IgD-negative memory B cell (primary cell): ENCODE data around the gene NR1D1. TPM values are rescaled to one million over a fixed set of nuclear protein-coding genes. Genes with fewer than 3 reads are reported as not detected.

Experiments used
- H3K27ac Mint-ChIP-seq, 3 donors: one replicate each; pipeline ENCODE4 v1.8.0; 2020 to 2022; ENCODE audit warnings: mild to moderate bottlenecking in 3 of 3, mixed read lengths in 3 of 3, moderate library complexity in 1 of 3
- H3K27me3 Mint-ChIP-seq: one replicate; pipeline ENCODE4 v1.8.0; 2021; ENCODE audit warnings: mixed read lengths
- H3K36me3 Mint-ChIP-seq: one replicate; pipeline ENCODE4 v1.8.0; 2020; ENCODE audit warnings: mild to moderate bottlenecking, mixed read lengths
- H3K4me1 Mint-ChIP-seq, 3 donors: one replicate each; pipeline ENCODE4 v1.8.0; 2020 to 2022; ENCODE audit warnings: mixed read lengths in 3 of 3, mild to moderate bottlenecking in 1 of 3
- H3K4me3 Mint-ChIP-seq, 4 donors: one replicate each; pipeline ENCODE4 v1.8.0; 2020 to 2022; ENCODE audit warnings: mild to moderate bottlenecking in 4 of 4, mixed read lengths in 4 of 4, moderate library complexity in 3 of 4
- H3K9me3 Mint-ChIP-seq, 3 donors: one replicate each; pipeline ENCODE4 v1.8.0; 2020 to 2021; ENCODE audit warnings: mixed read lengths in 3 of 3, mild to moderate bottlenecking in 1 of 3
- polyA plus RNA-seq: library from polyadenylated mRNA; unstranded; fragments of 300-500 nt; fragmentation: Illumina TruSeq; gene quantifications from one replicate; pipeline ENCODE4 v1.2.3, GENCODE V29; 2021

NR1D1 gene
- polyA plus RNA-seq, 1 donor from 2014 or later, result 3.6 TPM

- peaks cover 0 to 6% (median 4%) of the 10 kb centered on the region in 3 donors for H3K4me1 Mint-ChIP-seq
- peak overlapping the region in 1 of 3 donors; percentile 89 for H3K27ac Mint-ChIP-seq
- H3K4me3 Mint-ChIP-seq, result peak overlapping the region in 1 of 4 donors; percentile 17
- no peaks in the 10 kb centered on the region for H3K27me3 Mint-ChIP-seq
- peaks cover 3% of the 10 kb centered on the region for H3K36me3 Mint-ChIP-seq
- H3K9me3 Mint-ChIP-seq, result no peaks in the 10 kb centered on the region
Measured at GRCh38 chr17:40086150-40087044, 14.0 kb downstream of the NR1D1 start.

DNA sequence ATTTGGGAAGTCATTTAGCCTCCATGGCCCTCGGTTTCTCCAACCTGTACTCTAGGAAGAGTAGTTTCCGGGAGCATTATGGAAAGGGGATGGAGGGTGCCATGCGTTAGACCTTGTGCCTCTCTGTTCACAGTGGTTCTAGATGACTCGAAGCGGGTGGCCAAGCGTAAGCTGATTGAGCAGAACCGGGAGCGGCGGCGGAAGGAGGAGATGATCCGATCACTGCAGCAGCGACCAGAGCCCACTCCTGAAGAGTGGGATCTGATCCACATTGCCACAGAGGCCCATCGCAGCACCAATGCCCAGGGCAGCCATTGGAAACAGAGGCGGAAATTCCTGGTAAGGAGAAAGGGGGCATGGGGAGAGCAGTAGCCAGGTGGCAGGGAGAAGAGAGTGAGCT lies 15.9 kb downstream of the NR1D1 start:
- Mint-ChIP-seq H3K4me1 (peaks cover 0 to 4% (median 4%) of the 10 kb centered on the region in 3 donors), H3K27ac (no peak overlapping the region), H3K36me3 (peaks cover 4% of the 10 kb centered on the region), H3K4me3 (no peak overlapping the region), H3K9me3 (no peaks in the 10 kb centered on the region), H3K27me3 (peaks cover 1% of the 10 kb centered on the region)

- Mint-ChIP-seq H3K9me3 (no peaks in the 10 kb centered on the region), H3K4me1 (peaks cover 6 to 10% (median 10%) of the 10 kb centered on the region in 3 donors), H3K36me3 (peaks cover 2% of the 10 kb centered on the region), H3K4me3 (no peak overlapping the region), H3K27me3 (peaks cover 1% of the 10 kb centered on the region), H3K27ac (no peak overlapping the region)
Measured at GRCh38 chr17:40079545-40079944, 20.8 kb downstream of the NR1D1 start.

DNA sequence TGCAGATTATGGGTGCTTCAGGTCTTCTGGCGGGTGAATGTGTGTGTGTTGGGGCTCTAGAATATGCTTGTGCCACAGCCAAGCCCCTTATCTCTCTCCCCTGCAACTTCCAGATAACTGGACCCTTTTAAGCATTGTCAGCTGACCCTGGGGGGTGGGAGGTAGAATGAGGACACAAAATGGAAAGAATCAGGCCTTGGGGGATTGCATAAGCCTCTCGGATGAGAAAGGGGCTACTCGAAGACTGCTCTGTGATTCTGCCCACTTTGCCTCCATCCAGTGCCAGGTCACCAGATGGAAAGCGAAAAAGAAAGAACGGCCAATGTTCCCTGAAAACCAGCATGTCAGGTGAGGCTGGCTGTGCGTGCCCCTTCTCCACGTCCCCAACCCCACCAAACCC lies 23.8 kb downstream of the NR1D1 start:
- Mint-ChIP-seq H3K27ac (peak overlapping the region in 1 of 3 donors; percentile 72), H3K4me1 (peaks cover 7 to 12% (median 10%) of the 10 kb centered on the region in 3 donors), H3K4me3 (no peak overlapping the region), H3K27me3 (peaks cover 1% of the 10 kb centered on the region), H3K9me3 (no peaks in the 10 kb centered on the region), H3K36me3 (peaks cover 2% of the 10 kb centered on the region)

DNA sequence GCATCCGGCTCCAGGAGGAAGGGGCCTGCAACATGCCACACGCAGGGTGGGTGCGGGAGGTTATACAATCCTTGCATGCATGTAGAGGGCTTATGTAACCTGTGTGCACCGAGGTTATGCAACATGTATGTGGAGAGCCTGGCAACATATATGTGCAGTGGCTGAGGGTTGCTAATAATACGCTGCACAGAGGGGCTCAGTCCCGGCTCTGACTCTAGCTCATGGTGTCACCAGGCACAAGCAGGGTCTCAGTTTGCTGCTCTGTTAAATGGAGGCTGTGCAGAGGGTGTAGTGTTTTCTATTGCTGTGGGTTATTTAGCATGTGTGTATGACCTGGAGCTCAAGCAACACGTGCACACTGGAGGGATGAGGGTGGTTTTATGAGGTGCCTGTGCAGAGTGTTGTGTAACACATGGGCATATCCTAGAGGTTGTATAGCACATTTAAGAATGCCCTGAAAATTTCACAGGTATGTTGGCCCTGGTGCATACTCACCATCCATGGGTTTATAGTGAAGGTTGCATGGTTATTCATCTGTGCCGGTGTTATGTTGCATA lies 24.4 kb downstream of the NR1D1 start:
- Mint-ChIP-seq H3K27ac (peak overlapping the region; percentile 49 to 74 (median 72)), H3K4me3 (peak overlapping the region in 2 of 4 donors; percentile 8 to 33)

DNA sequence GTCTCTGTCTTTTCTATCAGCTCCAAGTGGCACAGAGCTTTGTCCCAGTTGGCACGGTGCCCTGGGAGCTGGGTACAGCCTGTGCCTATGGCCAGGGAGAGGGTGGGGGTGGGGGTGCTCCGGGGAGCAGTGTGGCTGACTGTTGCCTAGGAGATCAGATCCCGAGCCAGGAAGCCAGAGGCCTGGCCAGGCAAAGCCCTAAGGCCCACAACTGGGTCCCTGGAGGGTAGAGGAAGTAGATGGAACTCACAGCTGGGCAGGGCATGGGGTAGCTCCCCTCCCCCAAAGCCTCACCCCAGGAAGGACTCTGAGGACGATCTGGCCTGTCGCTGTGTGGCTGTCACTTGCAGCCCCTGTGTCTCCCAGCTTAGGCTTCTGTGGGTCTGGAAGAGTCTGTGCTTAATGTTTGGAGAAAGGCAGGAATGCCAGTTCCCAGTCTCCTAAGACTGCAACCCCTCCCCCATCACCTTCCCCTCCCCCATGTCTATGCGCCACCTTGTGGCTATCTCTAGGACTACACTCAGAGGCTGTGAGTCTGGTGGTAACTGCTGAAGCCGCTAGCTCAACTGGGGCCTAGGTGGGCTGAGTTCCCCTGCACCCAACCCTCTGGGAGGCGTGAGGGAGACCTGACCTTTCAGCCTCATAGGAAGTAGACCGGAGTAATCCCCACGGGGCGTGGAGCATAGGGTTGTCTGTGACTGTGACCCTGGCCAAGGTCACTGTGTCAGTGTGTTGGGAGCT lies 25.0 kb downstream of the NR1D1 start:
- no peaks in the 10 kb centered on the region for H3K27me3 Mint-ChIP-seq
- peak overlapping the region in 2 of 3 donors; percentile 49 to 80 for H3K27ac Mint-ChIP-seq
- H3K4me3 Mint-ChIP-seq, result peak overlapping the region in 3 of 4 donors; percentile 8 to 33 (median 30)
- no peaks in the 10 kb centered on the region for H3K9me3 Mint-ChIP-seq
- no peaks in the 10 kb centered on the region for H3K36me3 Mint-ChIP-seq
- H3K4me1 Mint-ChIP-seq, result peaks cover 10 to 14% (median 11%) of the 10 kb centered on the region in 3 donors

More for the DNA sequence above, 24.4 kb downstream of the NR1D1 start:
- peaks cover 2% of the 10 kb centered on the region for H3K36me3 Mint-ChIP-seq
- no peaks in the 10 kb centered on the region for H3K9me3 Mint-ChIP-seq
- peaks cover 7 to 12% (median 10%) of the 10 kb centered on the region in 3 donors for H3K4me1 Mint-ChIP-seq
- peaks cover 1% of the 10 kb centered on the region for H3K27me3 Mint-ChIP-seq

DNA sequence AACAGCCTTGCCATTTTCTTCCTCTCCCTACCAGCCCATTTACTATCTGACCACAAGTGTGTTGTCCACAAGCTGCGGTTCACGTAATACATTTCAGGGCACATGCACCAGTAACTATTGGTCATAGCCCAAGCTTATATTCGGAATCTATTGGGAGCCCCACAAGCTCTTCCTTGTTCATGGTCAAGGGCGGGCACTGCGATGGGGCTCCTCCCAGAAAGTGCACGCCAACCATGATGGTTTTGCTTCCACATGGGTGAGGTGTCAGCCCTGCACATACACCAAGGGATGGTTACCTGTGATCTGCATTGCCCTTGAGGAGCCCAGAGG lies 25.6 kb downstream of the NR1D1 start:
- Mint-ChIP-seq H3K4me1 (peaks cover 13 to 17% (median 15%) of the 10 kb centered on the region in 3 donors), H3K9me3 (no peaks in the 10 kb centered on the region), H3K4me3 (peak overlapping the region in 1 of 4 donors; percentile 25), H3K27me3 (peaks cover 2% of the 10 kb centered on the region), H3K27ac (peak overlapping the region in 2 of 3 donors; percentile 27 to 76), H3K36me3 (no peaks in the 10 kb centered on the region)

DNA sequence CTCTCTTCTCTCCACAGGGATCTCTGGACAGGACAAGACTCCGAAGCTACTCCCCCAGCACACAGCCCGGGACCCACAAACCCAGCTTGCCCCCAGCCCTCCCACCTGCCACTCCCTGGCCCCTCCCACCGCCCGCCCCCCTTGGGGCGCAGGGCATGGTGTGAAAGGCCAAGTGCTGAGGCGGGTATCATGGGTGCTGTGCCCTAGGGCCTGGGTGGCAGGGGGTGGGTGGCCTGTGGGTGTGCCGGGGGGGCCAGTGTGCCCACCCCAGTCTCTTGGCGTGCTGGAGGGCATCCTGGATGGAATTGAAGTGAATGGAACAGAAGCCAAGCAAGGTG lies 26.2 kb downstream of the NR1D1 start:
- H3K36me3 Mint-ChIP-seq, result no peaks in the 10 kb centered on the region
- peaks cover 20 to 22% (median 21%) of the 10 kb centered on the region in 3 donors for H3K4me1 Mint-ChIP-seq
- no peaks in the 10 kb centered on the region for H3K9me3 Mint-ChIP-seq
- peak overlapping the region in 1 of 3 donors; percentile 58 for H3K27ac Mint-ChIP-seq
- H3K27me3 Mint-ChIP-seq, result peaks cover 2% of the 10 kb centered on the region
- H3K4me3 Mint-ChIP-seq, result no peak overlapping the region

DNA sequence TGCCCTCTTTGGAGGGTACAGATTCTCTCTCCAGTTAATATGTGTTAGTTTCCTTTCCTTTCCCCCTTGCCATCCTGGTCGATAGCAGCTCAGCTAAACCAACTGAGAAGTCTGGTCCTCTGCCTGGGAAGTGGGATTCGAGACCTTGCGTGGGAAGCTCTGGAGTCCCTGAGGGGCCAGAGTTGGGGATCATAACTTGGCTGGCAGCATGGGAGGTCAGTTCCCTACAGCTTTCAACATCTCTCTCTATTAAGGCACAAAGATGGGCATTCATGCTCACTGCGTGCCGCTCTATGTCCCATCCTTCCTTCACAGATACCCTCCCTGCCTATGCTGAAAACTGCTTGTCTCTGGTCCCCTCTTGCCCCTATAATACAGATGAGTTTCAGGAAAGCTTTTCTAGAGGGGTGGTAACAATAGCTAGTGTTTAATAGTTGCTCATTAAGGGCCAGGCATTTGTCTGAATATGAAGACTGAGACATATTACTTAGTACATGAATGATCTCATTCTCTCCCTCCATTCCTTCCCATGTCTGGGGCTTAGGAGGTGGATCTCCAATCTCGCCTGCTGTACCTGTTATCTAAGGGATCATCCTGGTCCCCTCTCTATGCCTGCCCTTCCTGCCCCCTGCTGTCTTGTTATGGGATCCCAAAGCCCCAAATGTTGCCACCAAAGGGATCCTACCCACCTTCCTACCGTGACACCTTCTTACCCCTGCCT lies 26.8 kb downstream of the NR1D1 start:
- H3K4me3 Mint-ChIP-seq, result no peak overlapping the region
- H3K27me3 Mint-ChIP-seq, result peaks cover 2% of the 10 kb centered on the region
- no peaks in the 10 kb centered on the region for H3K9me3 Mint-ChIP-seq
- peak overlapping the region; percentile 21 to 67 (median 58) for H3K27ac Mint-ChIP-seq
- H3K36me3 Mint-ChIP-seq, result no peaks in the 10 kb centered on the region
- peaks cover 21 to 24% (median 24%) of the 10 kb centered on the region in 3 donors for H3K4me1 Mint-ChIP-seq

DNA sequence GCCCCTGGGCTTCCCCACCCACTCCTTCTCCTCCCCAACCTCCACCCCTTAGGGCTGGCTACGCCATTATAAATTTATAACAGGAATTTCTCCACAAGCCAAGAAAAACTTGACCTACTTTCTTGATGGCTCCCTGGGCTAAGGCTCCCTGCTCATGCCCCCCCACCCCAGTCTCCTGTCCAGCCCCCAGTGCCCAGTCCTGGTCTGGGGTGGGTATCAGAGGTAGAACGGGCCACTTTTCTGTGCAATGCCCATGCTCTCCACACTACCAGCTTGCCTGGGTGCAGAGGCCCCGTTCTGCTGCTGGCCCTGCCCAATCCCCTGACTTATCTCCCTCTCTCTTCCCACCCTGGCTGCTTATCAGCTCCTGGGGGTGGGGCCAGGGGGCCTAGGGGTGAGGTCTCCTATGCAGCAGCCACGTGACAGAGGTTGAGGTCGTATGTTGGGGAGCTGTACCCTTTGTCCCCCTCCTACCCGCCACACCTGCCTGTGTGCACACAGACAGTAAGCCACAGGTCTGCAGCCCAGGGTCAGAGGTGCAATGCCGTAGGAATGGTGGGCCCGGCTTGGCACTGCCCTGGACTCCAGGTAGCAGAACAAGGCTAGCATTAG lies 27.5 kb downstream of the NR1D1 start:
- Mint-ChIP-seq H3K27ac (peak overlapping the region in 1 of 3 donors; percentile 67), H3K4me3 (no peak overlapping the region), H3K9me3 (no peaks in the 10 kb centered on the region), H3K27me3 (peaks cover 2% of the 10 kb centered on the region), H3K36me3 (no peaks in the 10 kb centered on the region), H3K4me1 (peaks cover 26 to 32% (median 30%) of the 10 kb centered on the region in 3 donors)

GRCh38 chr17:40072040-40072734 lies 28.2 kb downstream of the NR1D1 start:
- Mint-ChIP-seq H3K27me3 (peaks cover 2% of the 10 kb centered on the region), H3K27ac (peak overlapping the region in 1 of 3 donors; percentile 53), H3K4me1 (peaks cover 25 to 33% (median 33%) of the 10 kb centered on the region in 3 donors), H3K4me3 (no peak overlapping the region), H3K36me3 (no peaks in the 10 kb centered on the region), H3K9me3 (no peaks in the 10 kb centered on the region)

GRCh38 chr17:40071313-40072039 lies 28.9 kb downstream of the NR1D1 start:
- peaks cover 28 to 36% (median 33%) of the 10 kb centered on the region in 3 donors for H3K4me1 Mint-ChIP-seq
- peaks cover 2% of the 10 kb centered on the region for H3K27me3 Mint-ChIP-seq
- H3K4me3 Mint-ChIP-seq, result peak overlapping the region in 1 of 4 donors; percentile 39
- H3K27ac Mint-ChIP-seq, result peak overlapping the region in 1 of 3 donors; percentile 46
- H3K9me3 Mint-ChIP-seq, result no peaks in the 10 kb centered on the region
- no peaks in the 10 kb centered on the region for H3K36me3 Mint-ChIP-seq

GRCh38 chr17:40070709-40071312 lies 29.6 kb downstream of the NR1D1 start:
- Mint-ChIP-seq H3K4me1 (peaks cover 28 to 36% (median 33%) of the 10 kb centered on the region in 3 donors), H3K36me3 (no peaks in the 10 kb centered on the region), H3K27ac (peak overlapping the region in 2 of 3 donors; percentile 43 to 46), H3K9me3 (no peaks in the 10 kb centered on the region), H3K27me3 (peaks cover 2% of the 10 kb centered on the region), H3K4me3 (peak overlapping the region in 2 of 4 donors; percentile 83 to 93)
